K562 (cell line): ENCODE results near the gene VPS37B. TPM values are rescaled to one million over a fixed set of nuclear protein-coding genes. Genes with fewer than 3 reads are reported as not detected.
A peak's percentile ranks its signal among the peaks of the same experiment; 100 is the strongest.

Source experiments
- ATAC-seq: fragments of 200-7000 bp; cut with Tn5 transposase; 3 replicates; pipeline ENCODE4 v1.9.1; 2020; ENCODE audit warnings: moderate library complexity
- BruUV-seq: library from RNA; stranded (reverse); fragments of 400-500 nt; replicated peaks from 2 replicates; lab custom pipeline; 2021; lab: Mats Ljungman, UMichigan
- CTCF ChIA-PET: fragments of 300-600 bp; formaldehyde crosslinking; extraction: SDS; loops from one replicate; lab custom pipeline; 2021; ENCODE audit warnings: low intra/inter-chr PET ratio; lab: Yijun Ruan, JAX
- POLR2A ChIA-PET: fragments of 300-600, 350-650 bp; sonication (Branson Sonifier 250); formaldehyde crosslinking; extraction: SDS; loops from one replicate; lab custom pipeline; 2021; ENCODE audit warnings: antibody characterized with exemption, inconsistent platforms; lab: Yijun Ruan, JAX
- DNase-seq, 4 experiments: peaks; one replicate each; pipeline versions ENCODE4 v3.0.0 to v3.0.0-alpha.2; 2011 to 2018; ENCODE audit warnings: low spot score in 3 of 4, mixed read lengths in 3 of 4; ENCODE audit errors: extremely low read depth in 1 of 4
- FAIRE-seq: peaks from 2 replicates; lab custom pipeline; 2011; peaks lifted over from hg19 to GRCh38; lab: Jason Lieb, UNC
- H2AFZ ChIP-seq: 2 replicates; pipeline ENCODE4 v1.6.0; 2011; ENCODE audit warnings: low read depth, low read length, control low read depth, inconsistent platforms
- H3K27ac ChIP-seq: fragments of 200-600 bp; 3 replicates; pipeline ENCODE4 v1.8.0; 2011; ENCODE audit warnings: low read depth, mild to moderate bottlenecking, control low read depth, inconsistent platforms, low read length, moderate library complexity, mixed read lengths; ENCODE audit errors: extremely low read depth
- H3K27me3 ChIP-seq, 2 experiments: fragments of 300-600 bp in 1 of 2; 2 replicates in 1 of 2; 3 replicates in 1 of 2; pipeline versions ENCODE4 v1.6.0 to v1.8.0; 2011; ENCODE audit warnings: inconsistent platforms in 2 of 2, low read length in 2 of 2, mild to moderate bottlenecking in 1 of 2, mixed read lengths in 1 of 2, moderate library complexity in 1 of 2; ENCODE audit not compliant: control insufficient read depth in 2 of 2, insufficient read depth in 2 of 2
- H3K36me3 ChIP-seq: fragments of 300-600 bp; 3 replicates; pipeline ENCODE4 v1.8.0; 2011; ENCODE audit warnings: mild to moderate bottlenecking, low read length, inconsistent platforms; ENCODE audit not compliant: control insufficient read depth, insufficient read depth
- H3K4me1 ChIP-seq, 2 experiments: fragments of 200-600 bp in 1 of 2; replicated peaks in 1 of 2; 2 replicates in 1 of 2; 3 replicates in 1 of 2; pipeline versions ENCODE4 v1.5.1 to v1.8.0; 2011; ENCODE audit warnings: inconsistent platforms in 2 of 2, low read length in 2 of 2, mild to moderate bottlenecking in 1 of 2, mixed read lengths in 1 of 2, moderate library complexity in 1 of 2; ENCODE audit not compliant: control insufficient read depth in 2 of 2, insufficient read depth in 2 of 2
- H3K4me2 ChIP-seq: 2 replicates; pipeline ENCODE4 v1.6.1; 2011; ENCODE audit warnings: low read length, control low read depth, inconsistent platforms, mixed read lengths; ENCODE audit not compliant: insufficient read depth
- H3K4me3 ChIP-seq: fragments of 200-600 bp; sonication (generic), shearing (Covaris generic); 2 replicates; pipeline ENCODE4 v1.5.1; 2016; ENCODE audit warnings: control low read depth, inconsistent platforms
- H3K79me2 ChIP-seq: fragments of 200-600 bp; 3 replicates; pipeline ENCODE4 v1.8.0; 2011; ENCODE audit warnings: low read length, inconsistent platforms; ENCODE audit not compliant: control insufficient read depth, insufficient read depth
- H3K9ac ChIP-seq, 2 experiments: 2 replicates each; pipeline versions ENCODE4 v1.6.0 to v1.6.1; 2011; ENCODE audit warnings: low read depth in 2 of 2, low read length in 2 of 2, control low read depth in 1 of 2, inconsistent platforms in 1 of 2, mild to moderate bottlenecking in 1 of 2, mixed read lengths in 1 of 2; ENCODE audit not compliant: insufficient read depth in 1 of 2
- H3K9me1 ChIP-seq: one replicate; pipeline ENCODE4 v1.6.0; 2011; ENCODE audit warnings: inconsistent platforms, mild to moderate bottlenecking, low read length, moderate library complexity; ENCODE audit not compliant: control insufficient read depth, insufficient read depth
- H3K9me3 ChIP-seq: replicated peaks from 2 replicates; pipeline ENCODE4 v1.5.1; 2011; ENCODE audit warnings: low read depth, low read length, inconsistent platforms; ENCODE audit not compliant: control insufficient read depth, insufficient read depth
- H4K20me1 ChIP-seq: replicated peaks from 2 replicates; pipeline ENCODE4 v1.6.1; 2011; ENCODE audit warnings: low read length, inconsistent platforms, mixed read lengths; ENCODE audit not compliant: control insufficient read depth, insufficient read depth
- CC2D1A ChIP-seq: fragments of 450-650 bp; IDR thresholded peaks from 2 replicates; pipeline ENCODE4 v1.6.1; 2017; ENCODE audit warnings: mild to moderate bottlenecking
- KAT7 ChIP-seq: sonication (generic); formaldehyde crosslinking; IDR thresholded peaks from 2 replicates; pipeline ENCODE4 v1.8.0; 2022; ENCODE audit warnings: missing genetic modification reagents, mild to moderate bottlenecking, borderline replicate concordance
- KLF1 ChIP-seq: fragments of 450-650 bp; IDR thresholded peaks from 2 replicates; pipeline ENCODE4 v1.6.1; 2016; ENCODE audit warnings: missing genetic modification characterization, missing compliant biosample characterization
- RBM22 ChIP-seq: fragments of 200-400 bp; formaldehyde crosslinking; IDR thresholded peaks from 2 replicates; pipeline ENCODE4 v1.6.1; 2018; ENCODE audit warnings: low read length, low read depth; ENCODE audit not compliant: poor library complexity, severe bottlenecking
- ZNF124 ChIP-seq: sonication (generic); formaldehyde crosslinking; IDR thresholded peaks from 2 replicates; pipeline ENCODE4 v1.8.1; 2022; ENCODE audit warnings: missing genetic modification reagents
- ZNF174 ChIP-seq: fragments of 250-450 bp; sonication (Bioruptor Pico); IDR thresholded peaks from 2 replicates; pipeline ENCODE4 v1.4.0; 2020; ENCODE audit warnings: mild to moderate bottlenecking
- ZNF740 ChIP-seq, 3 experiments: fragments of 200-800 bp in 1 of 3; sonication (Bioruptor generic) in 1 of 3; sonication (generic) in 1 of 3; formaldehyde crosslinking in 1 of 3; IDR thresholded peaks; 2 replicates each; pipeline versions ENCODE4 v1.6.1 to v1.8.0; 2016 to 2022; ENCODE audit warnings: mild to moderate bottlenecking in 2 of 3, missing compliant biosample characterization in 2 of 3, missing genetic modification characterization in 2 of 3, missing genetic modification reagents in 1 of 3
- WGBS: fragments of 100-300 bp; shearing (Covaris generic); methylation state at CpG from one replicate; pipeline ENCODE4 v1.1.6; 2016; ENCODE audit warnings: low coverage, mixed read lengths; ENCODE audit not compliant: insufficient coverage; ENCODE audit errors: missing lambda C conversion rate; 5-methylcytosine and 5-hydroxymethylcytosine counted together
- in situ Hi-C: fragments of 300-500 bp; cut with MboI; formaldehyde crosslinking; loops from 4 replicates; pipeline ENCODE4 v1.15.0; 2018; ENCODE audit warnings: inconsistent platforms, mixed read lengths
- intact Hi-C: fragments of 100-400 bp; cut with micrococcal nuclease; formaldehyde crosslinking; loops from 2 replicates; pipeline ENCODE4 v1.14.2; 2022
- polyA plus RNA-seq, 8 experiments: library from polyadenylated mRNA; depleted of rRNA in 4 of 8; stranded (reverse) in 5 of 8; unstranded in 3 of 8; fragments of >200 nt; fragmentation: Nextera tagmentation in 2 of 8; fragmentation: Illumina TruSeq in 1 of 8; extraction: Ambion mirVana in 2 of 8; extraction: Trizol in 1 of 8; gene quantifications; 2 replicates each; pipeline versions ENCODE4 v1.2.1 to v1.2.3, GENCODE V29; 2011 to 2014; ENCODE audit warnings: inconsistent platforms in 1 of 8, missing spikeins in 1 of 8
- total RNA-seq, 7 experiments: library from RNA; depleted of rRNA in 6 of 7; stranded (reverse); fragments of >200 nt in 6 of 7; fragmentation: Illumina TruSeq in 2 of 7; extraction: Trizol in 2 of 7; gene quantifications; 2 replicates each; pipeline versions ENCODE4 v1.2.1 to v1.2.3, GENCODE V29; 2011 to 2021; ENCODE audit warnings: low replicate concordance in 1 of 7
- TF ChIP-seq, protein P1 (sequence below): fragments of 250-450 bp; sonication (Bioruptor Pico); IDR thresholded peaks from 2 replicates; pipeline ENCODE4 v1.5.0; 2022; ENCODE audit warnings: mild to moderate bottlenecking
- TF ChIP-seq, protein P2 (sequence below): sonication (generic); formaldehyde crosslinking; IDR thresholded peaks from 2 replicates; pipeline ENCODE4 v1.8.1; 2023; ENCODE audit warnings: missing genetic modification reagents, mild to moderate bottlenecking, borderline replicate concordance

The VPS37B gene
- total and polyA plus RNA-seq, 9 of the 15 experiments (the other 6 are each of a cell fraction or from before 2014, with no cell fraction given) = 0.28 to 37.4 (median 17.9) TPM

GRCh38 chr12:122887819-122888212 lies 8.1 kb downstream of the VPS37B start (continued):
- TF ChIP-seq, protein P1, sequence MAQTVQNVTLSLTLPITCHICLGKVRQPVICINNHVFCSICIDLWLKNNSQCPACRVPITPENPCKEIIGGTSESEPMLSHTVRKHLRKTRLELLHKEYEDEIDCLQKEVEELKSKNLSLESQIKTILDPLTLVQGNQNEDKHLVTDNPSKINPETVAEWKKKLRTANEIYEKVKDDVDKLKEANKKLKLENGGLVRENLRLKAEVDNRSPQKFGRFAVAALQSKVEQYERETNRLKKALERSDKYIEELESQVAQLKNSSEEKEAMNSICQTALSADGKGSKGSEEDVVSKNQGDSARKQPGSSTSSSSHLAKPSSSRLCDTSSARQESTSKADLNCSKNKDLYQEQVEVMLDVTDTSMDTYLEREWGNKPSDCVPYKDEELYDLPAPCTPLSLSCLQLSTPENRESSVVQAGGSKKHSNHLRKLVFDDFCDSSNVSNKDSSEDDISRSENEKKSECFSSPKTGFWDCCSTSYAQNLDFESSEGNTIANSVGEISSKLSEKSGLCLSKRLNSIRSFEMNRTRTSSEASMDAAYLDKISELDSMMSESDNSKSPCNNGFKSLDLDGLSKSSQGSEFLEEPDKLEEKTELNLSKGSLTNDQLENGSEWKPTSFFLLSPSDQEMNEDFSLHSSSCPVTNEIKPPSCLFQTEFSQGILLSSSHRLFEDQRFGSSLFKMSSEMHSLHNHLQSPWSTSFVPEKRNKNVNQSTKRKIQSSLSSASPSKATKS (CRISPR knock-in tag) = no peak
- no peak for TF ChIP-seq CC2D1A

DNA sequence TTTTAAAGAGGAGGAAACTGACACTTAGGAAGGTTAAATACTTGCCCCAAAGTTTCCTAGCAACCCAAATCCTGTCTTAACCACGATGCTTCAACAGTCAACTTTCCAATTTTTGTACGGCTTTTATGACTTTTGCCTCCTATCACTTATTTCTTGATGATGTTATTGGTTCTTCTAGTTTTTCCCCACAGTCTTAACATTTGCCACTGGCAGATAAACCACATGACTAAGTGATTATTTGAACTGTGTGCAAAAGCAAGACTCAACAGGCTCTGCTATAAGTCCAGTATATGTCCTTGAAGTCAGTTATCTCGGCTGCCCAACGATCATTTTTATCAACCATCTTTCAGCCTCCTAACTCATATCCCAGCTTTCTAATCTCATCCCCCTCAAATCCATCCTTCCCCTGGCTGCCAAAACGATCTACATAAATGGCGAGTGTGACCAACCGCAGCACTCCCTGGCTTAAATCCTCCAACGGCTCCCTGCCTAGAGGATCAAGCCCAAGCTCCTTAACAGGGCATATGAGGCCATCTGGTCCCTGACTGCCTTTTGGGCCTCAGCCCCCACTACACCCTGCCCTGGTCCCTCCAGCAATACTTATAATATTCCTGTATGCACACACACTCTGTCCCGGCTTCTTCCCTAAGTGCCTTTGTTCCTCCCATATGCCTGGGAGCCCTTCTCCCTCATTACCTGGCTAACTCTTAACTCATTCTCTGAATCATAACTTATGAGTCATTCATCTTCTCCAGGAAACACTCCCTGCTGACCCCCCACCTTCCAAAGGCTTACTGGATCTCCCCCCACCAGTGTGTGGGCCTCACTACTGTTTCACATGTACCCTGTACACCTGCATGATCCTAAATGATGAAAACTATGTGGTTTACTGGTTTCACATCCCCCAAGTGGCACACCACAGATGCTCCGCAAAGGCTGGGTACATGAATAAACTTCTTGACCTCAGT lies 8.8 kb downstream of the VPS37B start:
- Histone ChIP-seq H2AFZ (no peak overlapping the region), H3K4me3 (no peak overlapping the region), H3K9me3 (no peaks in the 10 kb centered on the region), H3K9ac (peak overlapping the region; percentile 40 to 72; a peak in 3 of 4 replicates), H3K79me2 (peaks cover 96% of the 10 kb centered on the region), H3K27ac (peak overlapping the region; percentile 79), H3K27me3 (no peaks in the 10 kb centered on the region), H3K36me3 (peaks cover 16% of the 10 kb centered on the region; the same call in 1 of the 3 replicates), H3K9me1 (no peaks in the 10 kb centered on the region), H4K20me1 (peaks cover 52% of the 10 kb centered on the region), H3K4me2 (peak overlapping the region; percentile 69), H3K4me1 (peaks cover 34 to 70% of the 10 kb centered on the region in 2 experiments)
- peak in 3 of 4 experiments; percentile 57 to 87 (median 77) for DNase-seq
- no TSS peak for BruUV-seq
- ATAC-seq = peak; percentile 74
- ChIA-PET CTCF (no interaction called here), POLR2A (interaction anchor here (0.6 to 1.6 kb wide), 6 partner anchors 22 to 239 kb away, joined by 3 to 5 read pairs (median 3); no protein-coding TSS in a partner anchor)
- 4% methylated on average over 10 of the region's 10 CpGs for WGBS
- peak; percentile 94 for FAIRE-seq
- intact Hi-C loops = loop anchor here (10.0 kb wide), 1 partner anchor 348 kb away; the partner anchor contains the start of genes MPHOSPH9 and MTRFR
- in situ Hi-C loops = no loop called here
- TF ChIP-seq ZNF124 = no peak
- TF ChIP-seq ZNF740 (CRISPR knock-in tag; IDR thresholded peaks at IDR 0.05) = peak; percentile 34; the same call in 1 of the 2 replicates
- no peak for TF ChIP-seq ZNF740 (tag; IDR thresholded peaks at IDR 0.05)
- TF ChIP-seq KAT7 = no peak
- no peak for TF ChIP-seq ZNF174 (CRISPR knock-in tag)
- TF ChIP-seq KLF1 (tag) = no peak
- TF ChIP-seq RBM22 = no peak
- TF ChIP-seq, protein P2, sequence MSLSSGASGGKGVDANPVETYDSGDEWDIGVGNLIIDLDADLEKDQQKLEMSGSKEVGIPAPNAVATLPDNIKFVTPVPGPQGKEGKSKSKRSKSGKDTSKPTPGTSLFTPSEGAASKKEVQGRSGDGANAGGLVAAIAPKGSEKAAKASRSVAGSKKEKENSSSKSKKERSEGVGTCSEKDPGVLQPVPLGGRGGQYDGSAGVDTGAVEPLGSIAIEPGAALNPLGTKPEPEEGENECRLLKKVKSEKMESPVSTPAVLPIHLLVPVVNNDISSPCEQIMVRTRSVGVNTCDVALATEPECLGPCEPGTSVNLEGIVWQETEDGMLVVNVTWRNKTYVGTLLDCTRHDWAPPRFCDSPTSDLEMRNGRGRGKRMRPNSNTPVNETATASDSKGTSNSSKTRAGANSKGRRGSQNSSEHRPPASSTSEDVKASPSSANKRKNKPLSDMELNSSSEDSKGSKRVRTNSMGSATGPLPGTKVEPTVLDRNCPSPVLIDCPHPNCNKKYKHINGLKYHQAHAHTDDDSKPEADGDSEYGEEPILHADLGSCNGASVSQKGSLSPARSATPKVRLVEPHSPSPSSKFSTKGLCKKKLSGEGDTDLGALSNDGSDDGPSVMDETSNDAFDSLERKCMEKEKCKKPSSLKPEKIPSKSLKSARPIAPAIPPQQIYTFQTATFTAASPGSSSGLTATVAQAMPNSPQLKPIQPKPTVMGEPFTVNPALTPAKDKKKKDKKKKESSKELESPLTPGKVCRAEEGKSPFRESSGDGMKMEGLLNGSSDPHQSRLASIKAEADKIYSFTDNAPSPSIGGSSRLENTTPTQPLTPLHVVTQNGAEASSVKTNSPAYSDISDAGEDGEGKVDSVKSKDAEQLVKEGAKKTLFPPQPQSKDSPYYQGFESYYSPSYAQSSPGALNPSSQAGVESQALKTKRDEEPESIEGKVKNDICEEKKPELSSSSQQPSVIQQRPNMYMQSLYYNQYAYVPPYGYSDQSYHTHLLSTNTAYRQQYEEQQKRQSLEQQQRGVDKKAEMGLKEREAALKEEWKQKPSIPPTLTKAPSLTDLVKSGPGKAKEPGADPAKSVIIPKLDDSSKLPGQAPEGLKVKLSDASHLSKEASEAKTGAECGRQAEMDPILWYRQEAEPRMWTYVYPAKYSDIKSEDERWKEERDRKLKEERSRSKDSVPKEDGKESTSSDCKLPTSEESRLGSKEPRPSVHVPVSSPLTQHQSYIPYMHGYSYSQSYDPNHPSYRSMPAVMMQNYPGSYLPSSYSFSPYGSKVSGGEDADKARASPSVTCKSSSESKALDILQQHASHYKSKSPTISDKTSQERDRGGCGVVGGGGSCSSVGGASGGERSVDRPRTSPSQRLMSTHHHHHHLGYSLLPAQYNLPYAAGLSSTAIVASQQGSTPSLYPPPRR (CRISPR knock-in tag) = no peak
